ENCODE data around the gene CELF2.

The CELF2 gene

GRCh38 chr10:11145495-11145855 lies 127.8 kb downstream of the CELF2 start:
- TF ChIP-seq CTCF (IDR thresholded peaks at IDR 0.05; ENCODE audit: low read depth, low read length): no peak
- in situ Hi-C loops (cut with HindIII; ENCODE audit: low sequenced_read_pairs): no loop called here
- no peak for DNase-seq (ENCODE audit: low read depth, low spot score)
- no peak overlapping the region for H3K4me3 ChIP-seq (ENCODE audit: low read depth, low read length)

GRCh38 chr10:11146402-11147171 lies 128.9 kb downstream of the CELF2 start:
- no peak overlapping the region for H3K4me3 ChIP-seq (ENCODE audit: low read depth, low read length)
- no peak for TF ChIP-seq CTCF (IDR thresholded peaks at IDR 0.05; ENCODE audit: low read depth, low read length)
- no peak for DNase-seq (ENCODE audit: low read depth, low spot score)
- in situ Hi-C loops (cut with HindIII; ENCODE audit: low sequenced_read_pairs): no loop called here

- TF ChIP-seq CTCF (IDR thresholded peaks at IDR 0.05; ENCODE audit: low read depth, low read length): no peak
- in situ Hi-C loops (cut with HindIII; ENCODE audit: low sequenced_read_pairs): no loop called here
- no peak for DNase-seq (ENCODE audit: low read depth, low spot score)
- no peak overlapping the region for H3K4me3 ChIP-seq (ENCODE audit: low read depth, low read length)
These were observed 130.1 kb downstream of the CELF2 start for GRCh38 chr10:11147722-11148121.

GRCh38 chr10:11148142-11149028 lies 130.7 kb downstream of the CELF2 start:
- DNase-seq (ENCODE audit: low read depth, low spot score): no peak
- TF ChIP-seq CTCF (IDR thresholded peaks at IDR 0.05; ENCODE audit: low read depth, low read length): no peak
- in situ Hi-C loops (cut with HindIII; ENCODE audit: low sequenced_read_pairs): no loop called here
- no peak overlapping the region for H3K4me3 ChIP-seq (ENCODE audit: low read depth, low read length)

GRCh38 chr10:11149807-11150141 lies 132.1 kb downstream of the CELF2 start:
- in situ Hi-C loops (cut with HindIII; ENCODE audit: low sequenced_read_pairs): no loop called here
- no peak for DNase-seq (ENCODE audit: low read depth, low spot score)
- H3K4me3 ChIP-seq (ENCODE audit: low read depth, low read length): no peak overlapping the region
- no peak for TF ChIP-seq CTCF (IDR thresholded peaks at IDR 0.05; ENCODE audit: low read depth, low read length)

- H3K4me3 ChIP-seq (ENCODE audit: low read depth, low read length): no peak overlapping the region
- no peak for DNase-seq (ENCODE audit: low read depth, low spot score)
- in situ Hi-C loops (cut with HindIII; ENCODE audit: low sequenced_read_pairs): no loop called here
- TF ChIP-seq CTCF (IDR thresholded peaks at IDR 0.05; ENCODE audit: low read depth, low read length): no peak
These were observed 132.6 kb downstream of the CELF2 start for GRCh38 chr10:11150231-11150731.

All from astrocyte of the spinal cord (primary cell).